Measurements from ENCODE around the gene CT55.
A peak's percentile ranks its signal among the peaks of the same experiment; 100 is the strongest.
"Not testable (repeated sequence)": the region's sequence is repeated elsewhere in the genome, so short reads cannot be mapped to it uniquely, and the experiment has no call there.

The CT55 gene, protein sequence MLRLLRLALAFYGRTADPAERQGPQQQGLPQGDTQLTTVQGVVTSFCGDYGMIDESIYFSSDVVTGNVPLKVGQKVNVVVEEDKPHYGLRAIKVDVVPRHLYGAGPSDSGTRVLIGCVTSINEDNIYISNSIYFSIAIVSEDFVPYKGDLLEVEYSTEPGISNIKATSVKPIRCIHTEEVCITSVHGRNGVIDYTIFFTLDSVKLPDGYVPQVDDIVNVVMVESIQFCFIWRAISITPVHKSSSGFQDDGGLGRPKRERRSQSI

DNA sequence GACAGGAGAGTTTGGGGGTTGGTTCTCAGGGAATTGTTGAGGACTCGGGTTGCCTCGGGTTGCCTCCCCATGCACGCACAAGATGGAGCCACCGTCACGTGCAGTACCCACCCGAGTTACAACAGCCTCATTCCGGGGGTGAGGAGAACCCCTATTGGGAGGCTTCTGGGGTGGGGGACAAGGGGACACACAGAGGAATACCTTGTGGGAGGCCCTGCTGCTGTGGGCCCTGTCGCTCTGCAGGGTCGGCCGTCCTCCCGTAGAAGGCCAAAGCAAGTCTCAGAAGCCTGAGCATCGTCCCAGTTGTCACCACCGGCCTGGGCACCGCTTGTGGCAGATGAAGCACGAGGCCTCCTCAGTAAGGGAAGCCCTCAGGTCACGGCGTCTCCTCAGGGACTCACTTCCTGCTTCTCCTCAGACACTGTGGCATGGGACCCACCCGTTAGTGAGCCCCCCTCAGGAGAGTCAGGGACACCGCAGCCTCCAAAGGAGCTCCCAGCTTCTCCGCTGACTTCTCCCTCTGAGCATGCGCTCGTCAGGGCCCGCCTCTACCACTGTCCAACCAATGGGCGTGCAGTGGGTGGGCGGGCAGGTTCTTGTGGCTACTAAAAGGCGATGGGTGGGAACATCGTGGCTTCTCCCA, at the start of gene CT55:
CT55 (minus strand) TSS at position 522 of the 643 bp plus-strand sequence; CDS start at position 295, 227 bp downstream.
- DNase-seq = no peak

DNA sequence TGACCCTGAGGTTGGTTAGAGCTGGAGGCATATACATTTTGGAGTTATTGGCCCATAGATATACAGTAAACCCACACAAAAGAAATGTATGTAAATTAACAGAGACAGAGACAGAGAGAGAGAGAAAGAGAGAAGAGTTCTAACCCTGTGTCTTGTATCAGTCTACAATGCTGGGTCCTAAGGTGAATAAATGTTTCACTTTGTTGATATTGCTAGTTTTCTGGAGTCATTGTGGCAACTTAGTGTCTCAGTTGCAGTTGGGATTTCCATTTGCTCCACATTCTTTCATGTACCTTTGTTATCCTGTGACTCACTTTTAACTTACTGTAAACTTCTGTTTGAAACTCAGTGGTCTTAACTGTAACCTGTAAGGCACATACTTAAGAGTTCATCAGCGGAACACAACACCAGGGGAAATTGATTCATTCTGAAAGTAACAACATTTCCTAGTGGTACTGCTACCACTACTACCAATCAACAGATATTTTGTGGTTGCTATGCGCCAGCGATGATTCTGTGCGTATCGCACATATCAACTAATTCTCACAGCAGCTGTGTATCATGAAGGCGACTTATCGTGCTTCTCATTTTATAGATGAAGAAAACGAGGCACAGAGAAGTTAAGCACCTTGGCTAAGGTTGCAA, 42.1 kb upstream of the CT55 start:
- no peak for DNase-seq

DNA sequence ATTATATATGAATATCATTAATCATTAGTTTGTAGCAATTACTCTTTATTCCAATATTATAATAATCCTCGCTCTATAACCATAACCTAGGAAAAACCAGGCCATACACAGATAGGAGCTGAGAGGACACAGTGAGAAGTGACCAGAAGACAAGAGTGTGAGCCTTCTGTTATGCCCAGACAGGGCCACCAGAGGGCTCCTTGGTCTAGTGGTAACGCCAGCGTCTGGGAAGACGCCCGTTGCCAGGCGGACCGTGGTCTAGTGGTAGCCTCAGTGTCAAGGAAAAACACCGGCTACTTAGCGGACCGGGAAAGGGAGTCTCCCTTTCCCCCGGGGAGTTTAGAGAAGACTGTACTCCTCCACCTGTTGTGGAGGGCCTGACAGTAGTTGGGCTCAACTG, 35.2 kb upstream of the CT55 start:
- DNase-seq = peak; percentile 34

DNA sequence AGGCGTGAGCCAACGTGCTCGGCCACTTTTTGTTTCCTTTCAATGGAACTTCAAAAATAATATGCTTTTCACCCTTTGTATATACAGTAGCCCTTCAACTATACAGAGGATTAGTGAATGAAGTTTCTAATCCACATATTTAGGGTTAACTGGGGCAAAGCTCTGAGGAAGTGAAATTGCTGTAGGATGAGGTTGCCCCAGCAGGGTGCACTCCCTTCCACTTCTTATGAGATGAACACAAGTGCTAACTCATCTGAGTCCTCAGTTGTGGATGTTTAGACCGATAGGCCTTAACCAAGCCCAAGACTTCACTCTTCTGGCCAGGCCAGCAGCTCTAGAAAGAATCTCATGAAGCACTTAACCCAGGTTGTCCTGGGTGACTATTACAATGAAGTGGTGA, 29.1 kb upstream of the CT55 start:
- DNase-seq = no peak

DNA sequence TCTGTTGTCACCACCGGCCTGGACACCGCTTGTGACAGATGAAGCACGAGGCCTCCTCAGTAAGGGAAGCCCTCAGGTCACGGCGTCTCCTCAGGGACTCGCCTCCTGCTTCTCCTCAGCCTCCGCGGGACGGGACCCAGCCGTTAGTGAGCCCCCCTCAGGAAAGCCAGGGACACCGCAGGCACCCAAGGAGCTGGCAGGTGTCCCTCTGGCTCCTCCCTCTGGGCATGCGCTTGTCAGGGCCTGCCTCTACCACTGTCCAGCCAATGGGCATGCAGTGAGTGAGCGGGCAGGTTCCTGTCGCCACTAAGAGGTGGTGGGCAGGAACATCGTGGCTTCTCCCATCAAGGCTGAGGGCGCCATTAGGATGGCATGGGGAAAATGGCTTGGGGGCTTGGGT, 23.5 kb upstream of the CT55 start:
- peak; percentile 8 for DNase-seq

DNA sequence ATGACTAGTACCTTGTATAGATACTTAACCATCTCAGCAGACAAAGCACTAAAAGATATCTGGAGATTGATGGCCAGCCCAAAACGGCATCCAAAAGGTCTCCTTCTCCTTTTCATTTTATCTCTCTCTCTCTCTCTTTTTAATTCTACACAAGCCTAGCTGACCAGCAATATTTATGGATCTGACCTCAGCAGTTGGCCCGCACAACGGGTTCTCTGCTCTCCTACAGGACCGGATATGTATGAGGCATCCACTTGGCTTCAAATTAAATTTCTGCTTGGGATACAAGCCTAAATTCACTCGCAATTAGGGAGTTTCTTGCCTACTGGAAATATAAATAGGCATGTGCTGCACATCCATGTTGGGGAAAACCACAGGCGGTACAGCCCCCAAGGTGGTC, 22.5 kb upstream of the CT55 start:
- DNase-seq = no peak

DNA sequence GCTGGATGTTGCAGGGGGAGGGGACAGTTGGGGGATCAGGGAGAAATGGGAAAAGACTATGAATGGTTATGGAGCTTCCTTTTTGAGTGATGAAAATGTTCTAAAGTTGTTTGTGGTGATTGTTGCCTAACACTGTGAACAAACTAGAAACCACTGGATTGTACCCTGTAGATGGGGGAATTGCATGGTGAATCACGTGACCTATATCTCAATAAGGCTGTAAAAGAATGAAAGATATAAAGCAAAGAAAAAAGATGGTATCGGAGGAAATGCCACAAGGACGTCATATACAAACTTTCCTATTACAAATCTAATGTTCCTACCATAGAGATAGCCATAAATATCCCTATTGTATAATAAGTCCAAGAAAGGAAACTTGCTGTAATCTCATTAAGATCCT, 20.6 kb upstream of the CT55 start:
- DNase-seq = no peak

DNA sequence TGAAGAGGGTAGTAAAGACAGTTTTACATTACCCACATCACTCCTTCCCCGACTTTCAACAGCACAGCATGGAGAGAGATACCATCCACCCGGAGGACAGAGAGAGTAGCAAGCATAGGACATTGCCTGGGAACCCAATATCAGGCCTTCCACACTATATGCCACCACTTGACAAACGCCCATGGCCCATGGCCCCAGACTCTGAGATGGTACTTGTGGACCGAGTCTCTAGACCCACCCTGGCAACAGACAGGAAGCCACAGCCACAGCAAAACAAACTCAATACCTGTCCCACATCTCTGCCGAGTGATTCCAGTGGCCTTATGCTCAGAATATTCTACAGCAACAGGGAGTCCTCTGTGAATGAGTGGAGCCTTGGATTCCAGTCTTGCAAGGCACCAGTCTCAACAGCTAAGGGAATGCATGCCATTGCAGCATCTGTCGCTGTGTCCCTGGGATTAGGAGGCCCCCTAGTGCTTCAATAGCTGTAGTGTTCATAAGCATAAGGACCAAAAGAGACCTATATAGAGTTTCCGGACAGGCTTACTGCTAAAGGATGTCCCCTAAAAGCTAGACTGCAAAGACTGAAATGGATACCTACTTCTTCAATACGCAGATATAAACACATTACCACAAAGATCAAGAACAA, 14.7 kb upstream of the CT55 start:
- DNase-seq = peak; percentile 80

DNA sequence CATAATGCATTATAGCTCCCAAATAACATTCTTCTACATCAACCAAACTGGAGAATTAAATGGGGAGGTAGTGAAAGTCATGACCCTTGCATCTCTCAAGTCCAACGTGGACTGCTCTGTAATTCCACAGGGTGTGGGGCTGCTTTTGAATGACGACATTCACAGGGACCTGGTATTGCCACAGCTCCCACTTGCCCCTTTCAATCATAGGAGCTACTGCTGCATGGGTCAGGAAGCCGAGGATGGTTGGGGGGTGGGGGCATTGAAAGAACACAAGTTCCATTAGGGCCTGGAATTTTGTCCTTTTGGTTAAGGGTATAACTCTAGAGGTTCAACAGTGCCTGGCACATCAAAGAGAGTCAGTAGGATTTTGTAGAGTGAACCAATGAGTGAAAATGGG, 7.4 kb upstream of the CT55 start:
- no peak for DNase-seq

DNA sequence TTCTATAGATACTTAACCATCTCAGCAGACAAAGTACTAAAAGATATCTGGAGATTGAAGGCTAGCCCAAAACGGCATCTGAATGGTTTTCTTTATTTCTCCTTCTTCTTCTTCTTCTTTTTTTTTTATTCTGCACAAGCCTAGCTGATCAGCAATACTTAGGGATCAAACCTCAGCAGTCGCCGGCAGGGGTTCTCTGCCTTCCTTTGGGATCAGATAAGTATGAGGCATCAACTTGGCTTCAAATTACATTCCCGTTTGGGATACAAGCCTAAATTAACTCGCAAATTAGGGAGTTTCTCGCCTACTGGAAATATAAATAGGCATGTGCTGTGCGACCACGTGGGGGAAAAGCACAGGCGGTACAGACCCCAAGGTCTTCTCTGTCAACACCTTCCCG, 730 bp downstream of the CT55 start:
- DNase-seq = no peak

DNA sequence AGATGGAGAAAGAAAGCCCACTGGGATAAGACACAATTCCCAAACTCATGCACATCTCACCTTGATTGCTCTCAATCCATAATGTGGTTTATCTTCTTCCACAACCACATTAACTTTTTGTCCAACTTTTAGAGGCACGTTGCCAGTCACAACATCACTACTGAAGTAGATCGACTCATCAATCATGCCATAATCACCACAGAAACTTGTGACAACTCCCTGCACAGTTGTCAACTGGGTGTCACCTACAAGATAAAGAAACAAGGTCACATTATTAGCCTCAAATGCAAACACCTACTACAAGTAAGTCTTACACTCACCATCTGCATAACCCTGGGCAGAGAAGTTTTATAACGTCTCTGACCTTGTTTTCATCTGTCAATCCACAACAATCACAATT, 1.7 kb downstream of the CT55 start:
- not testable (repeated sequence) for DNase-seq

DNA sequence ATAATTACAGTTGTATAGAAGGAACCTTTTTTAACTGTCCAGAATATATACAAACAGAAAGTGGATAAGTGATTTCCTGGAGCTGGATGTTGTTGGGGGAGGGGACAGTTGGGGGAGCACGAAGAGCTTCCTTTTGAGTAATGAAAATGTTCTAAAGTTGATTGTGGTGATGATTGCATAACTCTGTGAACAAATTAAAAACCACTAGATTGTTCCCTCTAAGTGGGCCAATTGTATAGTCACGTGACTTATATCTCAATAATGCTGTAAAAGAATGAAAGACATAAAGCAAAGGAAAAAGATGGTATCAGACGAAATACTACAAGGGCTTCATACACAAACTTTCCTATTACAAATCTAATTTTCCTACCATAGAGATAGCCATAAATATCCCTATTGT, 2.7 kb downstream of the CT55 start:
- DNase-seq = no peak

DNA sequence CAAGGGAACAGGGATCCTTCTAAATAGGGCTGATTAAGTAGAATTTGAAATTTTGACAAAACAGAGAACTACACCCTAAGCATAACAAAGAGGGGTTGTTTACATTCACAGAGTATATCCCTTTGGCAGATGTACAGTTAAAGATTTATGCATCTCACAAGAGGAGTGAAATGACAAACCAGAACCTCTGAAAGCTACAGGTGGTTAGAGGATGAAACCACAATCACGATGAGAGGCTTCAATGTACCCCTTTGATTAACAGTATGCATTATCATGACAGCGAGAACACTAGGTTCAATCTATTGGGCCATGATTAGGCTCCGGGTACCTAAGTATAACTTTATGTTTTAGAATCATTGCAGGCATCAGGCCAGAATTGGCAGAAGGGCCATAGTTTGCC, 16.5 kb downstream of the CT55 start:
- DNase-seq = not testable (repeated sequence)

DNA sequence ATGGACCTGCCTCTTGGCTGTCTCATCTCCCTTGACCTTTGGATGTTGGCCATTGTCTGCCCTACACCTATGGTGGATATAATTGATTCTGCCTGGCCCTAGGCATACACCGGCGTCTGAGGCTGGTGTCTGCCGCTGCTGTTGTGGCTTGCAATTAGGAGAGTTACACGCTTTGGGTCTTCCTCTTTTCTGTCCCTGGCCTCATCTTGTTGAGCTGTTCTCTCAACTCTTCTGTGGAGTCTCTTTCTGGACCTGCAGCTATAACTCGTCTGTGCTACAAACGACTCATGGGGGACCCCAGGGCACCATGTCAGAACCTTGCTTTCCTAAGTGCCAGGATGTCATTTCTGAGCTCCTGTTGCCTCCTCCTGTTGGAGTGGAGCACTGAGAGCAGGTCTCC, 45.1 kb downstream of the CT55 start:
- not testable (repeated sequence) for DNase-seq

DNA sequence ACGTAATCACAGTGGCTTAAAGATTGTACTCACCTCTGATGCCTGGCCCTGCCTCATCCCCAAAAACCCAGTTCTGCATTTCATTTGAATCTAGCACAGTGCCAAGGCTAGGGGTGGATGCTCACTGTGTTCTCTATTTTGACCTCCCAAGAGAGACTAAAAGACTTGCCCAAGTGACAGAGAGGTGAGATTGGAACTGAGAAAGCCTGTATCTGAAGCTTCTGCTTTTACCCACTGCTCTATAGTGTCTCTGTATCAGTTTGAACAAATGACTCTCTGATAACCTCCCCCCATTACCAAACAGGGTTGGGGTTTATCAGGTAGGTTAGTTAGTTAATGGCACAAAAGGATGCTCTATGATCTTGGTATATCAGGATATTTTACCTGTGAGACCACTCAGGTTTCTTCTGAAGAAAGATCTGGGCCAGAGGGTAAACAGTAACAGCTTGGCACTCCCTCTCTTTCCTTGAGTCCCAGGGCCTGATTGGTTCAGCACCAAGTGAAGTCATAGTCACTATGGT, 51.1 kb downstream of the CT55 start, which contains the start of gene ETDB:
ETDB (minus strand) TSS at position 471 of the 521 bp plus-strand sequence. CDS start 1,265 bp downstream, outside the sequence.
- DNase-seq = not testable (repeated sequence)

DNA sequence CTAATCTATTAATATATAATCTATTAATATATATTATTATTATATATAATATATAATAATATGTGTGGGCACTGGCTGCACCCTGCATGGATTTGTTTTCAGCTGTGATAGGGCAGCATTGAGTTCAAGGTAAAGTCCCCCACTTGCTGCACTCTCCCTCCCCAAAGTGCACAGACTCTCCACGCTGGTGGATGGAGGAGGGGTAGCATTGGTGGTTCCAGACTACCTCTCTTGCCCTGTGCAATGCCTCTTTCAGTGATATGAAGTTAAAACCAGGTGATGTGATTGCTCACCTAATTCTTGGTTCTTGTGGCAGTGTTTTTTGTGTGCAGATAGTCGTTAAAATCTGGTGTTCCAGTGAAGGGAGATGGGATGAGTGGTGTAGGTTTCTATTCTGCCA, 55.1 kb downstream of the CT55 start:
- not testable (repeated sequence) for DNase-seq

DNA sequence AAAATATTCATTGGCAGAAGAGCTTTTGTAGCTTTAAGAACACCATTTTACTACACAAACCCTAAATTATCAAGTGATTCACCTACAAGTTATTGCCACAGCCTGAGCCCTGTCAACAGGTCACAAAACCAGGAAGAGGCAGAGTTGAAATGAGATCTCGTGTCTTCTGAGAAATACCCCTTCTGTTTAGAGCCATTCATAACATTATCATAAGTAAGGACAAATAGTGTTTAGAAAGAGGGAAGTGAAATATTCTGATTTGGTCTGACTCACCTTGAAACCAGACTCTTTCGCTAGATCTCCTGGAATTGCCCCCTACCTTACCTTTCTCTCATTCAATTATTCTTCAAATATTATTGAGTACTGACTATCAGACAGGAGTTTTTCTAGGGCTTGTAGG, 56.8 kb downstream of the CT55 start:
- no peak for DNase-seq

DNA sequence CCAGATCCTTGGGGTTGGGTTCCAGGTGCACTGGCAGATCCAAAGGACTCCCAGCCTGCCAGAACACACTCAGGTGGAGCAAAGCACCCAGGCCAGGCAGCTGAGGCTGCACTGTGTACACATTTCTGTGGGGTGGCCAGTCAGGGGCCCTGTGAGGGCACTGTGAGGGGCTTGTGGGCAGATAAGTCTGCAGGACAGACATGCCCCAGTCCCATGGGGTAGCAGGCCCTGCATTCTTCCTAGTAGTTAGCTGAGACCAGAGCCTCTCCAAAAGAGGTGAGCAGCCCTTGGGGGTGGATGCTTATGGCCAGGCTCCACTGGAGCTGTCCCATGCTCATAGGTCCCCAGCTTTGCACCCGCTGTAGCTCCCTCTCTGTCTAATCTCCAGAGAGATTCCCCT, 58.5 kb downstream of the CT55 start:
- DNase-seq = no peak

DNA sequence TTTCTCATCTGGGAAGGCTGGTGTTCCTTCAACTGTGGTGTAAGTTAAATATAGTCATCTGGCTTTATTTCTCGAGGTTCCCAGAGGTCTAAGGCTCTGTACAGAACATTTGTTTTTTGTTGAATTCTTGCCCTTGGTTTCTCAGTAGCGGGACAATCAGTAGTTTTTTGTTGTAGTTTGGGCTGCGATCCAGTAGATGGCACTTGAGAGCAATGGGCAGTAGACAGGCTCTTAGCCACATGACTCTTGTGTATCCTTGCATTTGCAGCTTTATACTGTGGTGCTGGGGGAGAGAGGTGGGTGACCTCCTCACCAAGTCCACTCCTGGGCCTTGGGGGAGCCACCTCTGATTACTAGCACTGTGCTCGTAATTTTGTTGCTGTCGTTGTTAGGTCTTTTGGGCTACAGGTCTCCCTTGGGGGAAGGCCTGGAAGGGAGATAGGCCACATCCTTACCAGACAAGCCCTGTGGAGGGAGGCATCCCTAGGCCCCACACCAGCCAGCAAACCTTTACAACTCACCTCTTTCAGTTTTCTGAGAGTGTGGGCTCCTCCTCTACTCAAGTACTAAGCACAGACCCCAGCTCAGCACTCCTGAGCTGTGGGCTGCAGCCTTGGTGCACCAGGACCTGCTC, 59.0 kb downstream of the CT55 start:
- peak; percentile 62 for DNase-seq

DNA sequence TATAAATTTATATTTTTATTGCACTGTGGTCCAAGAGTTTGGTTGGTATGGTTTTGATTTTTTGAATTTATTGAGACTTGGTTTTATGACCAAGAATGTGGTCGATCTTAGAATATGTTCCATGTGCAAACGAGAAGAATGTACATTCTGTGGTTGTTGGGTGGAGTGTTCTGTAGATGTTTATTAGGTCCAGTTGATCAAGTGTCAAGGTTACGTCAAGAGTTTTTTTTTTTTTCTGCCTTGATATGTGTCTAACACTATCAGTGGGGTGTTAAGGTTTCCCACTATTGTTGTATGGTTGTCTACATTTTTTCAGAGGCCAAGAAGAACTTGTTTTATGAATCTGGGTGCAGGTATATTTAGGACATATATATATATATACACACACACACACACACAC, 61.6 kb downstream of the CT55 start:
- no peak for DNase-seq
